HEK293 (cell line): ENCODE measurements around the gene SACS.

Source experiments
- KLF10 ChIP-seq: fragments of 450-650 bp; IDR thresholded peaks from 2 replicates; pipeline ENCODE4 v1.5.1; 2018; ENCODE audit warnings: missing biosample characterization, mild to moderate bottlenecking, missing genetic modification characterization
- PRDM2 ChIP-seq: fragments of 450-650 bp; formaldehyde crosslinking; IDR thresholded peaks from 2 replicates; pipeline ENCODE4 v1.5.1; 2016; ENCODE audit warnings: missing biosample characterization, missing genetic modification characterization, borderline replicate concordance
- SP2 ChIP-seq: fragments of 450-650 bp; formaldehyde crosslinking; IDR thresholded peaks from 2 replicates; pipeline ENCODE4 v1.5.1; 2016; ENCODE audit warnings: missing biosample characterization, missing genetic modification characterization
- TRIM28 ChIP-seq: IDR thresholded peaks from 2 replicates; pipeline ENCODE4 v1.6.1; 2011; ENCODE audit warnings: low read length, control low read depth, borderline replicate concordance
- YY1 ChIP-seq: fragments of 450-650 bp; formaldehyde crosslinking; IDR thresholded peaks from 2 replicates; pipeline ENCODE4 v1.5.1; 2018; ENCODE audit warnings: missing biosample characterization, missing genetic modification characterization
- ZNF580 ChIP-seq: fragments of 450-650 bp; formaldehyde crosslinking; IDR thresholded peaks from 2 replicates; pipeline ENCODE4 v1.5.1; 2016; ENCODE audit warnings: missing biosample characterization, missing genetic modification characterization
- ZNF610 ChIP-seq: fragments of 450-650 bp; formaldehyde crosslinking; IDR thresholded peaks from 2 replicates; pipeline ENCODE4 v1.5.1; 2016; ENCODE audit warnings: missing biosample characterization, missing genetic modification characterization, borderline replicate concordance
- ZNF707 ChIP-seq: fragments of 450-650 bp; formaldehyde crosslinking; IDR thresholded peaks from 2 replicates; pipeline ENCODE4 v1.5.1; 2016; ENCODE audit warnings: missing biosample characterization, missing genetic modification characterization
- ZNF747 ChIP-seq: fragments of 450-650 bp; formaldehyde crosslinking; IDR thresholded peaks from 2 replicates; pipeline ENCODE4 v1.5.1; 2016; ENCODE audit warnings: missing biosample characterization, missing genetic modification characterization
- ZNF830 ChIP-seq: fragments of 450-650 bp; IDR thresholded peaks from 2 replicates; pipeline ENCODE4 v1.5.0; 2018; ENCODE audit warnings: missing biosample characterization, missing genetic modification characterization, low read depth, mild to moderate bottlenecking, moderate library complexity
- ZSCAN4 ChIP-seq: fragments of 450-650 bp; formaldehyde crosslinking; IDR thresholded peaks from 2 replicates; pipeline ENCODE4 v1.5.1; 2017; ENCODE audit warnings: missing biosample characterization, missing genetic modification characterization
- TF ChIP-seq, protein P1 (sequence below): fragments of 450-650 bp; formaldehyde crosslinking; IDR thresholded peaks from 2 replicates; pipeline ENCODE4 v1.5.1; 2016; ENCODE audit warnings: missing biosample characterization, missing genetic modification characterization
- TF ChIP-seq, protein P2 (sequence below): fragments of 450-650 bp; formaldehyde crosslinking; IDR thresholded peaks from 2 replicates; pipeline ENCODE4 v1.5.1; 2016; ENCODE audit warnings: missing biosample characterization, missing genetic modification characterization

GRCh38 chr13:23288995-23289394 lies 144.5 kb downstream of the SACS start:
- TF ChIP-seq ZNF830 (no peak), SP2 (no peak), ZNF610 (tag by site-specific recombination) (no peak), ZNF747 (no peak), ZSCAN4 (tag by site-specific recombination) (no peak), TRIM28 (no peak), PRDM2 (tag by site-specific recombination) (no peak), KLF10 (no peak), ZNF580 (tag by site-specific recombination) (no peak), YY1 (tag by site-specific recombination) (no peak), ZNF707 (tag by site-specific recombination) (no peak)
- TF ChIP-seq, protein P1, sequence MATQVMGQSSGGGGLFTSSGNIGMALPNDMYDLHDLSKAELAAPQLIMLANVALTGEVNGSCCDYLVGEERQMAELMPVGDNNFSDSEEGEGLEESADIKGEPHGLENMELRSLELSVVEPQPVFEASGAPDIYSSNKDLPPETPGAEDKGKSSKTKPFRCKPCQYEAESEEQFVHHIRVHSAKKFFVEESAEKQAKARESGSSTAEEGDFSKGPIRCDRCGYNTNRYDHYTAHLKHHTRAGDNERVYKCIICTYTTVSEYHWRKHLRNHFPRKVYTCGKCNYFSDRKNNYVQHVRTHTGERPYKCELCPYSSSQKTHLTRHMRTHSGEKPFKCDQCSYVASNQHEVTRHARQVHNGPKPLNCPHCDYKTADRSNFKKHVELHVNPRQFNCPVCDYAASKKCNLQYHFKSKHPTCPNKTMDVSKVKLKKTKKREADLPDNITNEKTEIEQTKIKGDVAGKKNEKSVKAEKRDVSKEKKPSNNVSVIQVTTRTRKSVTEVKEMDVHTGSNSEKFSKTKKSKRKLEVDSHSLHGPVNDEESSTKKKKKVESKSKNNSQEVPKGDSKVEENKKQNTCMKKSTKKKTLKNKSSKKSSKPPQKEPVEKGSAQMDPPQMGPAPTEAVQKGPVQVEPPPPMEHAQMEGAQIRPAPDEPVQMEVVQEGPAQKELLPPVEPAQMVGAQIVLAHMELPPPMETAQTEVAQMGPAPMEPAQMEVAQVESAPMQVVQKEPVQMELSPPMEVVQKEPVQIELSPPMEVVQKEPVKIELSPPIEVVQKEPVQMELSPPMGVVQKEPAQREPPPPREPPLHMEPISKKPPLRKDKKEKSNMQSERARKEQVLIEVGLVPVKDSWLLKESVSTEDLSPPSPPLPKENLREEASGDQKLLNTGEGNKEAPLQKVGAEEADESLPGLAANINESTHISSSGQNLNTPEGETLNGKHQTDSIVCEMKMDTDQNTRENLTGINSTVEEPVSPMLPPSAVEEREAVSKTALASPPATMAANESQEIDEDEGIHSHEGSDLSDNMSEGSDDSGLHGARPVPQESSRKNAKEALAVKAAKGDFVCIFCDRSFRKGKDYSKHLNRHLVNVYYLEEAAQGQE: no peak
- TF ChIP-seq, protein P2, sequence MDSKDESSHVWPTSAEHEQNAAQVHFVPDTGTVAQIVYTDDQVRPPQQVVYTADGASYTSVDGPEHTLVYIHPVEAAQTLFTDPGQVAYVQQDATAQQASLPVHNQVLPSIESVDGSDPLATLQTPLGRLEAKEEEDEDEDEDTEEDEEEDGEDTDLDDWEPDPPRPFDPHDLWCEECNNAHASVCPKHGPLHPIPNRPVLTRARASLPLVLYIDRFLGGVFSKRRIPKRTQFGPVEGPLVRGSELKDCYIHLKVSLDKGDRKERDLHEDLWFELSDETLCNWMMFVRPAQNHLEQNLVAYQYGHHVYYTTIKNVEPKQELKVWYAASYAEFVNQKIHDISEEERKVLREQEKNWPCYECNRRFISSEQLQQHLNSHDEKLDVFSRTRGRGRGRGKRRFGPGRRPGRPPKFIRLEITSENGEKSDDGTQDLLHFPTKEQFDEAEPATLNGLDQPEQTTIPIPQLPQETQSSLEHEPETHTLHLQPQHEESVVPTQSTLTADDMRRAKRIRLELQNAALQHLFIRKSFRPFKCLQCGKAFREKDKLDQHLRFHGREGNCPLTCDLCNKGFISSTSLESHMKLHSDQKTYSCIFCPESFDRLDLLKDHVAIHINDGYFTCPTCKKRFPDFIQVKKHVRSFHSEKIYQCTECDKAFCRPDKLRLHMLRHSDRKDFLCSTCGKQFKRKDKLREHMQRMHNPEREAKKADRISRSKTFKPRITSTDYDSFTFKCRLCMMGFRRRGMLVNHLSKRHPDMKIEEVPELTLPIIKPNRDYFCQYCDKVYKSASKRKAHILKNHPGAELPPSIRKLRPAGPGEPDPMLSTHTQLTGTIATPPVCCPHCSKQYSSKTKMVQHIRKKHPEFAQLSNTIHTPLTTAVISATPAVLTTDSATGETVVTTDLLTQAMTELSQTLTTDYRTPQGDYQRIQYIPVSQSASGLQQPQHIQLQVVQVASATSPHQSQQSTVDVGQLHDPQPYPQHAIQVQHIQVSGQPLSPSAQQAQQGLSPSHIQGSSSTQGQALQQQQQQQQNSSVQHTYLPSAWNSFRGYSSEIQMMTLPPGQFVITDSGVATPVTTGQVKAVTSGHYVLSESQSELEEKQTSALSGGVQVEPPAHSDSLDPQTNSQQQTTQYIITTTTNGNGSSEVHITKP (tag by site-specific recombination): no peak
